Thoracic aorta (tissue), 2 donors: ENCODE measurements around the gene SLCO3A1. TPM values are rescaled to one million over a fixed set of nuclear protein-coding genes. Genes with fewer than 3 reads are reported as not detected.

Experiments used
- ATAC-seq: fragments of 150-250 bp; one replicate; pipeline ENCODE4 v1.8.0; 2017; ENCODE audit warnings: low read depth; ENCODE audit not compliant: insufficient number of reproducible peaks, low FRiP score
- DNase-seq: peaks from one replicate; pipeline ENCODE4 v3.0.0-alpha.2; 2020; ENCODE audit warnings: low spot score
- H3K27ac ChIP-seq, 2 donors: fragments of 200-600 bp; sonication (generic); 1 replicate in 1 of 2; 2 replicates in 1 of 2; pipeline ENCODE4 v1.5.1; 2016; ENCODE audit warnings: mild to moderate bottlenecking in 2 of 2, moderate library complexity in 2 of 2
- H3K27me3 ChIP-seq: fragments of 200-600 bp; sonication (generic); replicated peaks from 2 replicates; pipeline ENCODE4 v1.6.0; 2016; ENCODE audit warnings: mild to moderate bottlenecking; ENCODE audit not compliant: insufficient read depth
- H3K36me3 ChIP-seq: fragments of 200-600 bp; sonication (generic); one replicate; pipeline ENCODE4 v1.5.1; 2016
- H3K4me1 ChIP-seq, 2 donors: fragments of 200-600 bp; sonication (generic); 1 replicate in 1 of 2; 2 replicates in 1 of 2; pipeline versions ENCODE4 v1.5.1 to v1.6.0; 2016; ENCODE audit warnings: low read depth in 2 of 2, mild to moderate bottlenecking in 1 of 2; ENCODE audit not compliant: control insufficient read depth in 1 of 2
- H3K4me3 ChIP-seq: fragments of 200-600 bp; sonication (generic); 2 replicates; pipeline ENCODE4 v1.5.1; 2016; ENCODE audit warnings: mild to moderate bottlenecking
- H3K9me3 ChIP-seq: fragments of 200-600 bp; sonication (generic); 2 replicates; pipeline ENCODE4 v1.5.1; 2016
- CTCF ChIP-seq: fragments of 200-600 bp; sonication (generic); IDR thresholded peaks from one replicate; pipeline ENCODE4 v1.5.1; 2019; ENCODE audit warnings: antibody characterized with exemption
- total RNA-seq, 2 donors: library from RNA; depleted of rRNA; stranded (reverse); fragments of >200 nt; gene quantifications; one replicate each; pipeline versions ENCODE4 v1.1.0 to v1.2.3, GENCODE V29; 2016

SLCO3A1 gene
- total RNA-seq, 2 donors from 2014 or later, result 16.5 to 39.1 TPM

GRCh38 chr15:92047900-92048299, 194.4 kb downstream of the SLCO3A1 start:
- TF ChIP-seq CTCF, result no peak
- Histone ChIP-seq H3K36me3 (no peaks in the 10 kb centered on the region), H3K27me3 (no peaks in the 10 kb centered on the region), H3K27ac (no peak overlapping the region), H3K4me1 (peaks cover 0 to 17% of the 10 kb centered on the region in 2 donors), H3K9me3 (no peaks in the 10 kb centered on the region), H3K4me3 (no peak overlapping the region)
- no peak for DNase-seq
- no peak for ATAC-seq

DNA sequence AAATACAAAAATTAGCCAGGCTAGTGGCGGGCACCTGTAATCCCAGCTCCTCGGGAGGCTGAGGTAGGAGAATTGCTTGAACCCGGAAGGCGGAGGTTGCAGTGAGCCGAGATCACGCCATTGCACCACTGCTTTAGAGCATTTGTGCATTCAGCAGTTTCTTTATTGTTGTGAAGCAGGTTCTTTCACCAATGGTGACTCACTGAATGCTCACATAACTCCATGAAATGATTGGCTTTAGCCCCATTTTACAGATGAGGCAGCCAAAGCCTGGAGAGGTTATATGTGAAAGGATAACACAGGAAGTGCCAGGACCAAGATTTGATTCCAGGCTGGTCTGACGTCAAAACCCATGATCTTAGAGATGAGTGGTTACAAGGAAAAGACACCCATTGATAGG, 195.2 kb downstream of the SLCO3A1 start:
- no peak for TF ChIP-seq CTCF
- DNase-seq (no peak), ATAC-seq (no peak)
- H3K4me3 ChIP-seq, result no peak overlapping the region
- no peak overlapping the region for H3K27ac ChIP-seq
- no peaks in the 10 kb centered on the region for H3K9me3 ChIP-seq
- H3K36me3 ChIP-seq, result no peaks in the 10 kb centered on the region
- H3K4me1 ChIP-seq, result peaks cover 0 to 17% of the 10 kb centered on the region in 2 donors
- H3K27me3 ChIP-seq, result no peaks in the 10 kb centered on the region

- DNase-seq, result no peak
- TF ChIP-seq CTCF, result no peak
- H3K27me3 ChIP-seq, result no peaks in the 10 kb centered on the region
- H3K36me3 ChIP-seq, result no peaks in the 10 kb centered on the region
- peaks cover 0 to 17% of the 10 kb centered on the region in 2 donors for H3K4me1 ChIP-seq
- H3K9me3 ChIP-seq, result no peaks in the 10 kb centered on the region
- ATAC-seq, result no peak
- H3K4me3 ChIP-seq, result no peak overlapping the region
- H3K27ac ChIP-seq, result no peak overlapping the region
Observed at GRCh38 chr15:92049290-92049989, 195.9 kb downstream of the SLCO3A1 start.

DNA sequence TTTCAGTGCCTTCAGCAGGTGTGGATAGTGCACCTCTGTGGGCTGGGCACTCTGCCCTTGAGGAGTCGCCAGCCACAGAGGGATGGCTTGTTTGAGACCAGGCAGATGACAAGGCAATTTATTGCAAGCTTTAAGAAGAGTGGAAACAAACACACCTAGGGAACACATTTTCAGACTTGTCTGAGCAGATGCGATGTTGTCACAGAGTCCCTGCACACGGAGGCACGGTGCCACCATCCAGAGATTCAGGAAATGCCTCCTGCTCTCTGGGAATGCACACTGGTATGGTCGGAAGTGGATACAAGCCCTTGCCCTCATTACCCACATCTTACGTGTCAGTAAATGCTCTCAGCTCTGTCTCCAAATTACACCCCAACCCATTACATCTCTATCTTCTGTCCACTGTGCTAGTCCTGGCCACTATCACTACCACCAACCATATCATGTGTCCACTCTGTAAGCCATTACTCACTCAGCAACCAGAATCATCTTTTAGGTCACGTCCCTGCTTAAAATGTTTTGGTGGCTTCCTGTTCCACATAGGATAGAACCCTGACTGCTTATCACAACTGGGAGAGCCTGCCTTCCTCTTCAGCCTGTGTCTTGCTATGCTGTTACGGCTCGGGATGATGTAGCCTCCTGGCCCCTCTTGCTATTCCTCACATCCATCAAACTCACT, 196.9 kb downstream of the SLCO3A1 start:
- H3K27me3 ChIP-seq, result no peaks in the 10 kb centered on the region
- ATAC-seq, result no peak
- TF ChIP-seq CTCF, result no peak
- H3K4me1 ChIP-seq, result peaks cover 0 to 17% of the 10 kb centered on the region in 2 donors
- no peak overlapping the region for H3K4me3 ChIP-seq
- no peak overlapping the region for H3K27ac ChIP-seq
- no peak for DNase-seq
- H3K9me3 ChIP-seq, result no peaks in the 10 kb centered on the region
- no peaks in the 10 kb centered on the region for H3K36me3 ChIP-seq

- no peaks in the 10 kb centered on the region for H3K9me3 ChIP-seq
- ATAC-seq, result no peak
- no peaks in the 10 kb centered on the region for H3K36me3 ChIP-seq
- H3K4me3 ChIP-seq, result no peak overlapping the region
- no peaks in the 10 kb centered on the region for H3K27me3 ChIP-seq
- peaks cover 0 to 20% of the 10 kb centered on the region in 2 donors for H3K4me1 ChIP-seq
- no peak for TF ChIP-seq CTCF
- no peak for DNase-seq
- H3K27ac ChIP-seq, result no peak overlapping the region
Observed at GRCh38 chr15:92051716-92052115, 198.2 kb downstream of the SLCO3A1 start.
